ENCODE measurements around the gene TMEM234. TPM values are rescaled to one million over a fixed set of nuclear protein-coding genes. Genes with fewer than 3 reads are reported as not detected.

TMEM234 gene
- total RNA-seq, 1 donor from 2014 or later = 17.1 TPM

GRCh38 chr1:32240140-32240951 is 18.2 kb upstream of the TMEM234 start:
- intact Hi-C loops (cut with micrococcal nuclease) = loop anchor here (2.0 kb wide), 1 partner anchor 18 kb away; the partner anchor contains the start of genes EIF3I and TMEM234

GRCh38 chr1:32239790-32240139 is 17.6 kb upstream of the TMEM234 start:
- intact Hi-C loops (cut with micrococcal nuclease) = loop anchor here (2.0 kb wide), 1 partner anchor 17 kb away; the partner anchor contains the start of genes EIF3I and TMEM234

- intact Hi-C loops (cut with micrococcal nuclease) = no loop called here
These were observed 17.2 kb upstream of the TMEM234 start for GRCh38 chr1:32239337-32239736.

GRCh38 chr1:32234792-32235191 is 12.6 kb upstream of the TMEM234 start:
- intact Hi-C loops (cut with micrococcal nuclease) = no loop called here

- intact Hi-C loops (cut with micrococcal nuclease) = no loop called here
These were observed 10.6 kb upstream of the TMEM234 start for GRCh38 chr1:32232558-32233304.

GRCh38 chr1:32231843-32232432 is 9.8 kb upstream of the TMEM234 start:
- intact Hi-C loops (cut with micrococcal nuclease) = no loop called here

GRCh38 chr1:32228771-32229170 is 6.6 kb upstream of the TMEM234 start:
- intact Hi-C loops (cut with micrococcal nuclease) = no loop called here

GRCh38 chr1:32224285-32224684 is 2.1 kb upstream of the TMEM234 start:
- intact Hi-C loops (cut with micrococcal nuclease) = no loop called here

GRCh38 chr1:32223683-32224082 is 1.5 kb upstream of the TMEM234 start:
- intact Hi-C loops (cut with micrococcal nuclease) = loop anchor here (2.0 kb wide), 1 partner anchor 17 kb away; no protein-coding TSS in a partner anchor

GRCh38 chr1:32221581-32221979 is 573 bp downstream of the TMEM234 start:
- intact Hi-C loops (cut with micrococcal nuclease) = no loop called here

- intact Hi-C loops (cut with micrococcal nuclease) = no loop called here
These were observed 1.2 kb downstream of the TMEM234 start for GRCh38 chr1:32220746-32221580.

- intact Hi-C loops (cut with micrococcal nuclease) = no loop called here
These were observed 3.1 kb downstream of the TMEM234 start for GRCh38 chr1:32219022-32219421.

- intact Hi-C loops (cut with micrococcal nuclease) = no loop called here
These were observed 5.6 kb downstream of the TMEM234 start for GRCh38 chr1:32216566-32216965.

- intact Hi-C loops (cut with micrococcal nuclease) = loop anchor here (1.0 kb wide), 3 partner anchors 104 to 198 kb away; no protein-coding TSS in a partner anchor
These were observed 6.3 kb downstream of the TMEM234 start for GRCh38 chr1:32215629-32216480.

GRCh38 chr1:32208891-32209328 is 13.2 kb downstream of the TMEM234 start, which contains the start of gene DCDC2B:
Gene DCDC2B, plus strand, starts transcription at chr1:32209089. Its CDS starts 5 bp downstream, at chr1:32209094.
- intact Hi-C loops (cut with micrococcal nuclease) = no loop called here

GRCh38 chr1:32208469-32208868 is 13.7 kb downstream of the TMEM234 start:
- intact Hi-C loops (cut with micrococcal nuclease) = no loop called here

- intact Hi-C loops (cut with micrococcal nuclease) = loop anchor here (1.0 kb wide), 3 partner anchors 17 to 189 kb away; partner anchors contain the start of genes BSDC1, EIF3I, TMEM234 and TMEM39B
These were observed 16.5 kb downstream of the TMEM234 start, which contains the start of gene IQCC for GRCh38 chr1:32205401-32206370. Gene IQCC, plus strand, starts transcription at chr1:32205671. Its CDS starts 11 bp downstream, at chr1:32205682.

- intact Hi-C loops (cut with micrococcal nuclease) = loop anchor here (1.0 to 5.0 kb wide), 5 partner anchors 17 to 268 kb away; partner anchors contain the start of genes BSDC1, EIF3I, PTP4A2 and TMEM234
These were observed 17.2 kb downstream of the TMEM234 start for GRCh38 chr1:32204943-32205361.

Data from T-helper 1 cell treated with Interleukin-12 subunit alpha and Interleukin-12 subunit beta and Interleukin-4 antibody, amounts not matched to agents 30 ng/mL and 1 ng/mL, for 36 hours (primary cell).